ENCODE measurements around the gene CDK16. TPM values are rescaled to one million over a fixed set of nuclear protein-coding genes. Genes with fewer than 3 reads are reported as not detected.
"Not testable (repeated sequence)": the region's sequence is repeated elsewhere in the genome, so short reads cannot be mapped to it uniquely, and the experiment has no call there.

Gene CDK16
- total RNA-seq, 1 donor from 2014 or later, result 54.8 TPM

- Histone ChIP-seq H3K27me3 (ENCODE audit: control insufficient read depth, insufficient read depth, low read length) (no peaks in the 10 kb centered on the region), H3K36me3 (ENCODE audit: control insufficient read depth, insufficient read depth, low read length) (no peaks in the 10 kb centered on the region), H3K4me3 (ENCODE audit: low read depth, low read length) (no peak overlapping the region)
- no peak for FAIRE-seq
- DNase-seq (ENCODE audit: low read depth), result no peak
- TF ChIP-seq, protein P1, sequence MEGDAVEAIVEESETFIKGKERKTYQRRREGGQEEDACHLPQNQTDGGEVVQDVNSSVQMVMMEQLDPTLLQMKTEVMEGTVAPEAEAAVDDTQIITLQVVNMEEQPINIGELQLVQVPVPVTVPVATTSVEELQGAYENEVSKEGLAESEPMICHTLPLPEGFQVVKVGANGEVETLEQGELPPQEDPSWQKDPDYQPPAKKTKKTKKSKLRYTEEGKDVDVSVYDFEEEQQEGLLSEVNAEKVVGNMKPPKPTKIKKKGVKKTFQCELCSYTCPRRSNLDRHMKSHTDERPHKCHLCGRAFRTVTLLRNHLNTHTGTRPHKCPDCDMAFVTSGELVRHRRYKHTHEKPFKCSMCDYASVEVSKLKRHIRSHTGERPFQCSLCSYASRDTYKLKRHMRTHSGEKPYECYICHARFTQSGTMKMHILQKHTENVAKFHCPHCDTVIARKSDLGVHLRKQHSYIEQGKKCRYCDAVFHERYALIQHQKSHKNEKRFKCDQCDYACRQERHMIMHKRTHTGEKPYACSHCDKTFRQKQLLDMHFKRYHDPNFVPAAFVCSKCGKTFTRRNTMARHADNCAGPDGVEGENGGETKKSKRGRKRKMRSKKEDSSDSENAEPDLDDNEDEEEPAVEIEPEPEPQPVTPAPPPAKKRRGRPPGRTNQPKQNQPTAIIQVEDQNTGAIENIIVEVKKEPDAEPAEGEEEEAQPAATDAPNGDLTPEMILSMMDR (IDR thresholded peaks at IDR 0.05; ENCODE audit: insufficient read depth, low read length, severe bottlenecking), result no peak
Measured at GRCh38 chrX:47250017-47250347, 31.5 kb downstream of the CDK16 start.

- not testable (repeated sequence) for H3K36me3 ChIP-seq (ENCODE audit: control insufficient read depth, insufficient read depth, low read length); FAIRE-seq; H3K4me3 ChIP-seq (ENCODE audit: low read depth, low read length); DNase-seq (ENCODE audit: low read depth); H3K27me3 ChIP-seq (ENCODE audit: control insufficient read depth, insufficient read depth, low read length)
Measured at GRCh38 chrX:47257620-47258019, 39.1 kb downstream of the CDK16 start.

DNA sequence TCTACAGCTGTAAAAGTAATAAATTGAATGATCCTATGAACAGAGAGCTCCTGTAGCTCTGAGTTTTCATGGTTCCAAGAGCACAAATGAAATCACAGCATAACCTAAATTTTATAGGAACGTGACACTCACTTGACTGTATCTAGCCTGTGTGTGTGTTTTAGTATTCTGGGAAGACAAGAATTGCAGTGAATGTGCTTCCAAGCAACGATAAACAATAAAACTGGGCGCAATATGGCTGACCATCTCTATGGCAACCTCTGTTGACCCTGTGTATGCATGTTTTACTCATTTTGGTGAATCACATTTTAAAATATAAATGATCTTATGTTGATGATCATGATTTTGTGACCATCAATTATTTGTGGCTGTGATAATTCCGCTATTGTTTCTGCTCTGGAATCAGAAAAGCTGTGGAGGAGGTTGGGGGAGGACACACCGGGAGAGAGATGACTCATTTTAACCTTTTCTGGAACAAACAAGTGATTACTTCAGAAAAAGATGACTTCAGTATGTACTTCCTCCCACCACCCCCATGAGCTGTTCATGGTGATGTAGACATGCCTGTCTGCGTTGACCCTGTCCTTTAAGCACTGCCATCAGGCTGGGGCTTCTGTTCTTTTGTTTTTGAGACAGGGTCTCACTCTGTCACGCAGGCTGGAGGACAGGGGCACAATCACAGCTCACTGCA, 46.1 kb downstream of the CDK16 start:
- FAIRE-seq (no peak), DNase-seq (ENCODE audit: low read depth) (peak; percentile 63)
- Histone ChIP-seq H3K4me3 (ENCODE audit: low read depth, low read length) (no peak overlapping the region), H3K36me3 (ENCODE audit: control insufficient read depth, insufficient read depth, low read length) (no peaks in the 10 kb centered on the region), H3K27me3 (ENCODE audit: control insufficient read depth, insufficient read depth, low read length) (no peaks in the 10 kb centered on the region)
- TF ChIP-seq, protein P1 (IDR thresholded peaks at IDR 0.05; ENCODE audit: insufficient read depth, low read length, severe bottlenecking), result no peak

DNA sequence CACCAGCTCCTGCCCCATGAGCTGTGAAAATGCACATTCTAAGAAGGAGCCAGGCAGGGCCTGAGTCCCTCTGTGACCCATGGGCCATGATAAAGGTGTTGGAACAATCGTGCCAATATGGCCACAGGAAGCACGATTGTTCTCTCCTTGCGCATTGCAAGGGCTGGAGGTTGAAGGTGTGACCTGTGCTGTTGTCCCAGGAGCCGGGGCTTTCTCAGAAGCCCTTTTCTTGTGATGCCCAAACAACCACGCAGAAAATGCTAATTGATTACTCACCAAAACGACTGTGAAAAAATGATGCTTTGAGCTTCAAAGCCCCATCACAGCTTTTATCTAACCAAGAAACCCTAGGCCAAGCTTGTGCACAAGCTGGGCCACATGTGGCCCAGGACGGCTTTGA, 48.2 kb downstream of the CDK16 start:
- Histone ChIP-seq H3K36me3 (ENCODE audit: control insufficient read depth, insufficient read depth, low read length) (no peaks in the 10 kb centered on the region), H3K4me3 (ENCODE audit: low read depth, low read length) (no peak overlapping the region), H3K27me3 (ENCODE audit: control insufficient read depth, insufficient read depth, low read length) (no peaks in the 10 kb centered on the region)
- DNase-seq (ENCODE audit: low read depth) (no peak), FAIRE-seq (peak; percentile 93)
- TF ChIP-seq, protein P1 (IDR thresholded peaks at IDR 0.05; ENCODE audit: insufficient read depth, low read length, severe bottlenecking), result no peak

- no peak for FAIRE-seq
- TF ChIP-seq, protein P1 (IDR thresholded peaks at IDR 0.05; ENCODE audit: insufficient read depth, low read length, severe bottlenecking), result no peak
- DNase-seq (ENCODE audit: low read depth), result no peak
- Histone ChIP-seq H3K4me3 (ENCODE audit: low read depth, low read length) (no peak overlapping the region), H3K36me3 (ENCODE audit: control insufficient read depth, insufficient read depth, low read length) (no peaks in the 10 kb centered on the region), H3K27me3 (ENCODE audit: control insufficient read depth, insufficient read depth, low read length) (no peaks in the 10 kb centered on the region)
Measured at GRCh38 chrX:47272013-47272408, 53.5 kb downstream of the CDK16 start.

- no peak overlapping the region for H3K4me3 ChIP-seq (ENCODE audit: low read depth, low read length)
- TF ChIP-seq, protein P1 (IDR thresholded peaks at IDR 0.05; ENCODE audit: insufficient read depth, low read length, severe bottlenecking), result no peak
- no peaks in the 10 kb centered on the region for H3K36me3 ChIP-seq (ENCODE audit: control insufficient read depth, insufficient read depth, low read length)
- FAIRE-seq (peak; percentile 36), DNase-seq (ENCODE audit: low read depth) (no peak)
- no peaks in the 10 kb centered on the region for H3K27me3 ChIP-seq (ENCODE audit: control insufficient read depth, insufficient read depth, low read length)
Measured at GRCh38 chrX:47273011-47273730, 54.7 kb downstream of the CDK16 start.

Data from bronchial epithelial cell (primary cell).